Measurements from ENCODE around the gene UIMC1.
A peak's percentile ranks its signal among the peaks of the same experiment; 100 is the strongest.
"Not testable (repeated sequence)": the region's sequence is repeated elsewhere in the genome, so short reads cannot be mapped to it uniquely, and the experiment has no call there.

UIMC1 gene
- 53.9 to 59.0 (median 56.0) reads per million in 3 experiments for total RNA-seq

DNA sequence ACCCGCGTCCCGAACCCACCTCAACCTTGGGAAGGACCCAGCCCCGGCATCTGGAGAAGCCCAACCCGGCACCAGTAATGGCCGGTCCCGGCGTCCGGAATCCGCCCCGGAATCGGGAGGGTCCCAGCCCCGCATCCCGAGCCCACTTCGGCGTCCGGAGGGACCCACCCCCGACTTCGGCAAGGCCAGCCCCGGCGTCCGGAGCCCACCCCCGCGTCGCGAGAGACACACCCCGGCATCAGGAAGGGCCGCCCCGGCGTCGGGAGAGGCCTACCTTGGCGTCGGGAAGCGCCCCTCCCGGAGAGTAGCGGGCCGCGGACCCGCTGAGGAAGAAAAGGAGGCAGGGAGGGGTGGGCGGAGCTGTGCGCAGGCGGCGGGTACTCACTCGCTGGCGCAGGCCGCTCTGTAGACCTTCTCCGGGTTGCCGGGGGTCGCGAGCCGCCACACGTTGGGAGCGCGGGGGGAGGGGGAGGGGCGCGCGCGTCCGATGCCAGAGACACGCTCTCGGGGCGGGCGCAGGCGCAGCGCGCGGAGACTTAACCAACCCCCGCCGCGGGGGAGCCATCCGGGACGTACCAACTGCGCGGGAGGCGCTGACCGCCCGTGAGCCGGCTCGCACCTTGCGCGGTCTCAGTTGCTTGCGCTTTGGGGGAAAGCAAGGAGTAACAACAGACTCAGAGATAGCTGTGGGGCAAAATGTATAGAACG is at the start of gene UIMC1:
UIMC1 (minus strand) TSS at position 515 of the 708 bp plus-strand sequence. CDS start 24,164 bp downstream, outside the sequence.
- DNase-seq: peak; percentile 87

DNA sequence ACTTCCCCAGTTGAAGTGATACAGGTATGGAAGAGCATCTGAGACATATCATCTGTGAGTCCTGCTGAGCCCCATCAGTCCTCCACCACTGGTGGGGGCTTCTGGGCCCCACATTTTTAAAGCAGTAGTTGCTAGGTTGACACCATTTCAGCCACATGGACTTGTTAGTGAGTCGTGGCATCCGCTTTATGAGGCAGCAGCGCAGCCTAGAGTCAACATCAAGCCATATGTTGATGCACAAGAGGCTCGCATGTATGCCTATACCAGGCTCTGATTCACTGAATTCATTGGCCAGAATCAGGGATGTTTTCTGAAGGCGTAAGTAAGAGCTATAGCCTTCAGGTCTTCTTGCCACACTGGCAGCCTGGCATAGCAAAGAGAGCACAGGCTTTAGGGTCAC is 42.7 kb upstream of the UIMC1 start:
- no peak for DNase-seq

DNA sequence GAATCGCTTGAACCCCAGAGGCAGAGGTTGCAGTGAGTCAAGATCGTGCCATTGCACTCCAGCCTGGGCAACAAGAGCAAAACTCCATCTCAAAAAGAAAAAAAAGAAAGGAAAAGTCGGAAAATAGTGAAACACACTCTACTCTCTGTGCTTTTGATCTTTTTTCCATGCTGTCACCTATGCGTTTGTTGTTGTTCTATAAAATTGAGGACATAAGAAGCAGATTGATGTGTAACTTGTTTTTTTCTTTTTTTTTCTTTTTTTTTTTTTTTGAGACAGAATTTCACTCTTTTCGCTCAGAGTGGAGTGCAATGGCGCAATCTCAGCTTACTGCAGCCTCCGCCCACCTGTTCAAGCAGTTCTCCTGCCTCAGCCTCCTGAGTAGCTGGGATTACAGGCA is 42.0 kb upstream of the UIMC1 start:
- DNase-seq: not testable (repeated sequence)

DNA sequence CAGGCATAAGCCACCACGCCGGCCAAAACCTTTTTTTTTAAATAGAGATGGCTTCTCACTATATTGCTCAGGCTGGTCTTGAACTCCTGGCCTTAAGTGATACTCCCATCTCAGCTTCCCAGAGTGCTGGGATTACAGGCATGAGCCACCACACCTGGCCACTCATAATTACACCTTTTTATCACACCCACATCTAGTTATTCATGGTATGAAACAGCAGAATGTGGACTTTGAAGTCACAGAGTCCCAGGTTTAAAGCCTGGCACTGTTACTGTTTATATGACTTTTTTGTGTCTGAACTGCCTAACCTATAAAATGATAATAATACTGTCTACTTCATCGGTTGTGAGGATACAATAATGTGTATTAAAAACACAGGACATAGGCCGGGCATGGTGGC is 39.1 kb upstream of the UIMC1 start:
- no peak for DNase-seq

GRCh38 chr5:177044641-177045040 is 38.1 kb upstream of the UIMC1 start:
- DNase-seq: no peak

- no peak for DNase-seq
These were observed 37.4 kb upstream of the UIMC1 start for GRCh38 chr5:177043958-177044357.

- no peak for DNase-seq
These were observed 36.5 kb upstream of the UIMC1 start for GRCh38 chr5:177043114-177043513.

DNA sequence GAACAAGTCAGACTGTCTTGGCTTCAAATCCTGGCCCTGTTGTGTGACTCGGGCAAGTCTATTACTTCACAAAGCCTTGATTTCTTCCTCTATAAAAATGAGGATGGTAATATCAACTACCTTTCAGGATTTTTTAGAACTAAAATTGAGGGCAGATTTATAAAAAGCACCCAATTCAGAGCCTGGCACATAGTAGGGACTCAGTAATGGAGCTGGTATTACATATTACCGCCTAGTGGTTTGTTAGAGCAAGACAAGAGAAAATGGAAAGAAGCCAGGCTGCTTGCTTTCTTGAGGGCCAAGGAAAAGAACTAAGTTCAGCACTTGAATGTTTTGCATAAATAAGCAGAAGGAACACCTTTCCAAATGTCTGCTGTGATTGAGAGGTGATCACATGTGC is 35.4 kb upstream of the UIMC1 start:
- no peak for DNase-seq

- no peak for DNase-seq
These were observed 34.3 kb upstream of the UIMC1 start for GRCh38 chr5:177040814-177041420.

GRCh38 chr5:177036921-177037320 is 30.3 kb upstream of the UIMC1 start:
- no peak for DNase-seq

DNA sequence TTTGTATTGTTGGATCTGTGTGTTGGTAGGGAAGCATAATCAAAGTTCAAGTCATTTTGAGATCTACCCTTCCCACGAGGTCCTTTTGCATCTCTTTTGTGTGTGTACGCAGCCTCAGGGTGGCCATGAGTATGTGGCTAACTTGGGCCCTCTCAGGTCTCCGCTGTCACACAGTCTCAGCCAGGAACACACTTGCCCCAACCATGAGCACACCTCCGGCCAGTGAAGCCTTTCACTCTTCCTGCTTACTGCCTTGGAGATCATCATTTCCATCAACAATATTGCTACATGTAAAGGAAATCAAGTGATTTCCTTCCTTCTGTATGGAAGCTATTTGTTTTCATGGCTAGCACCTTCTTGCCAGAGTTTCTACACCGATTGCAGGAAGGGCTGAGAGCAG is 29.9 kb upstream of the UIMC1 start:
- no peak for DNase-seq

DNA sequence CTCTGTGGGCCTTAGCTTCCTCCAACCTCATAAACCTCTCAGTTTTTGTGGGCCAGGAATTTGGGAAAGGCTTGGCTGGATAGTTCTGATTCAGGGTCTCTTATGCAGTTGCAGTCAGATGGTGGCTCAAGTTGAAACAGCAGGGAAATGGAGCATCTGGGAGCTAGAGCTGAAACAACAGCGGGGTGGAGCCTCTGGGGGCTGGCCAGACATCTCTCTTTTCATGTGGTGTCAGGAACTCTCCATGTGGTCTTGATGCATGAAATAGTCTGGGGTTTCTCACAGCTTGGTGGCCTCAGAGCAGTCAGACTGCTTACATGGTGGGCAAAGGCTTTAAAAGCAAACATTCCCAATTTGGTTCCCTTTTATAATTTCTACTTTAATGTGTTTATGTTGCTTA is 29.4 kb upstream of the UIMC1 start:
- DNase-seq: no peak

DNA sequence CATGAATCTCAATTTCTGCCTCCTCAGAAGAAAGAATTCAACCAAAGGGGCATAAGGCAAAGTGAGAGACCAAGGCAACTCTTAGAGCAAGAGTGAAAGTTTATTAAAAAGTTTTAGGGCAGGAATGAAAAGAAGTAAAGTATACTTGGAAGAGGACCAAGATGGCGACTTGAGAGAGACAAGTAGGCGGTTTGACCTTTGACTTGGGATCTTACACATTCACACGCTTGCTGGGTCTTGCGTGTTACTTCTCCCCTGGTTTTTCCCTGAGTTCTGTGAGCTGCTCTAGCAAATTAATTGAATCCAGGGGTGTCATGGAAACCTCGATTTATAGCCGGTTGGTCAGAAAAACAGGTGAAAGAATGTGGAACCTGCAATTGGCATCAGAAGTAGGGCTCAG is 22.9 kb upstream of the UIMC1 start:
- DNase-seq: no peak

GRCh38 chr5:177027665-177028064 is 21.1 kb upstream of the UIMC1 start:
- no peak for DNase-seq

DNA sequence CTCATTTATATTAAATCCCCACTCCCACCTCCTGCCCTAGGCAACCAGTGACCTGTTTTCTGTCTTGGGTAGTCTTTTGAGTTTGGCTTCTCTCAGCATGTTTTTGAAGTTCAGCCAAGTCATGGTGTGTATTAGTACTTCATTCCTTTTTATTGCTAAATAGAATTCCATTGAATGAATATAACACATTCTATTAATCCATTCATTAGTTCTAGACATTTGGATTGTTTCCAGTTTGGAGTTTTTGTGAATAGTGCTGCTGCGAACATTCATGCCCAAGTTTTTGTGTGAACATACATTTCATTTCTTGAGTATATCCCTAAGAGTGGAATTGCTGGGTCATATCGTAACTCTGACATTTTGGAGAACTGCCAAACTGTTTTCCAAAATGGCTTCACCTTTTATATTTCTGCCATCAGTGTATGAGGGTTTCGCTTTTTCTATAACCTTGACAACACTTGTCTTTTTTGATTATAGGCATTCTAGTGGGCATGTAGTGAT is 18.6 kb upstream of the UIMC1 start:
- no peak for DNase-seq

DNA sequence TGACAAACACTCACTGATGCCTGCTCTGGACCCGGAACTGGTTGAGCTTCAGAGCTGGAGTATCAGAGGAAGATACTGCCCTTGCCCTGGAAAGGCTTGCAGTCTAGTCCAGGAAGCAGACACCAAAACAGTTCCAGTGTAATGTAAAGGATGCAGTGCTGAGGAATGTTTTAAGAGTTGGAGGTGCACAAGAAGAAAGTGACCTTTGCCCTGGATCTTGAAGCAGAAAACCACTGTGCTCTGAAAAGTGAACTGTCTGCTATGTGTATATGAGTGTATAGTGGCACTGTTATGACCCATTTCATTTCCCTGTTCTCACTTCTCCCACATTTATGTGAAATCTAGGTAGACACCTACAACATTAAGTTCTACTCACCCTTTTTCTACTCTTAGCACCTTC is 18.0 kb upstream of the UIMC1 start:
- no peak for DNase-seq

DNA sequence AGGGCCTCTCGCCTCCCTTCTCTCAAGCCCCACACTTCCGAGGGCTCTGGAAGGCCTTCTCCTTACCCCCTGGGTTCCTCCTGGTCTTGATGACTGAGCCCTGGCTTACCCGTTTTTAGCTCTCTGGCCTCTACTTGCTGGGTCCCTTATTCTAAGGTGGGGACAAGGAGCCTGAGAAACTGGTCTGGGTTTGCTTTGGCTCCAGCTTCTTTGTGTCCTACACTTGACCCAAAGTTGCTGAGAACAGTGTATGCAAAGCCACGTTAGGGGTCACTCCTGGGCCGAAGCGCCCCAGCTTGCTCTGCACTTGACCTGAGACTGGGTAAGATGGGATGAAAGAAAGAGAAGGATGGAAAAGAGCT is 16.7 kb upstream of the UIMC1 start:
- DNase-seq: peak; percentile 3

DNA sequence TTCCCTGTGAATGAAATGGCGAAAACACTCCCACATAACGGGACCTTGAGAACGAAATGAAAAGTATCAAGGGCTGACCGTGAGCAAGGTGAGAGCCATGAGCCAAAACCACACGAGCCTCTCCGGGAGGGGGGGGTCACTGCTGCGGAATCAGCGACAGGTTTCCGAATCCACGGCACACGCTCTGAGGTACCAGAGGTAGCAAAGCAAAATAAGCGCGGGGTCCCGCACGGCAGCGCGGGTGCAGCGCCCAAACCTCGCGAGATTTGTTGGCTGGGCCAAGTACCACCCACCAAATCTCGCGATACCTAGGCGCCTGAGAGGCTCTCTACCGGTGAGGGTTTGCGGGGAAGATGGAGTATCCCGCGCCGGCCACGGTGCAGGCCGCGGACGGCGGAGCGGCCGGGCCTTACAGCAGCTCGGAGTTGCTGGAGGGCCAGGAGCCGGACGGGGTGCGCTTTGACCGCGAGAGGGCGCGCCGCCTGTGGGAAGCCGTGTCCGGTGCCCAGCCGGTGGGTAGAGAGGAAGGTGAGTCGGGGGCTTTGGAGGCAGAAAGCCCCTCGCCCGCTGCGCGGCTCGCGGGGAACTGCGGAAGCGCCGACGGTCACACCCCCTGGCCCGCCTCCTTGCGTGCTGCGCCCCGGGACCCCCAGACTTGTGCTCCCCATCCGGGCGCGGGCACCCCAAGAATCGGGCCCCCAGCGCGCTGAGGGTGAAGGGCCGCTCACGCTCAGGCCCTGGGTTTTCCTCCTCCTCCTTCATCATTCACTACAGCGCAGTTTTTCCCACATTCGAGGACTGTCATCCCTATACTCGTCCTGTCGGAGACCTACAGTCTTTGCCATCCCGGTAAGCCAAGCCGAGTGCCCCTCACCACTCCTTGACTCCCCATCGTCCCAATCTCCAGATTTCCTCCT is 16.1 kb upstream of the UIMC1 start, which contains the start of gene ZNF346:
ZNF346 (plus strand) TSS at position 311 of the 917 bp plus-strand sequence; CDS start at position 354, 43 bp downstream.
- peak; percentile 89 for DNase-seq

DNA sequence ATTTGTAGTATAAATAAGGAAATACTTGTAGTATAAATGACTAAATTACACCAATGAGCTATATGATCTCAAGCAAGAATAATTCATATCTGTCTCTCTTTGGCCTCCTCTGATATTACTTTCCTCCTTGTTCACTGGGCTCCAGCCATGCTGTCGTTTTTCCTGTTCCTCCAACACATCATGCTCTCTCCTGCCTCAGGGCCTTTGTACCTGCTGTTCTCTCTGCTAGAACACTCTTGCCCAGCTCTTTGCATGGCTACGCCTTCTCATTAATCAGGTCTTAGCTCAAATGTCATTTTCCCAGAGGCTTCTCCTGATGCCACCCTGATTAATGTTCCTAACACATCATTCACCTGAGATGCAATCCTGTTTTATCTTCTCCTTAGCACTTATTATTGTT is 13.5 kb upstream of the UIMC1 start:
- no peak for DNase-seq

DNA sequence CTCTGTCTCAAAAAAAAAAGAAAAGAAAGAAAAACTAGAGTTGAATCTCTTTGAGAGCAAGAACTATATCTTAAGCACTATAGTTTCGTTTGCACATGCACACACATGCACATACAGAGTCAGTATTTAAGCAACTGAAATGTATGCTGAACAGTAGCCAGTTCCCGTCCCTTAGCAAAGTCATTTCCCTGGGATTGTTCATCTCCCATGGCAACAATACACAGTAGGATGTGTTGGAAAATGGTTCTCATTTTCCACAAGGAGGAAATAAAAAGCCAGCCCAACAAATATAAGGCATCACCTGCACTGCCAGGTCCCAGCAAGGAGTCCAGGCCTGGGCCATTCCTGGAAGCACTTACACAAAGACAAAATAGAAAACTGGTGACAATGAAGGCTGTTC is 11.8 kb upstream of the UIMC1 start:
- DNase-seq: no peak

DNA sequence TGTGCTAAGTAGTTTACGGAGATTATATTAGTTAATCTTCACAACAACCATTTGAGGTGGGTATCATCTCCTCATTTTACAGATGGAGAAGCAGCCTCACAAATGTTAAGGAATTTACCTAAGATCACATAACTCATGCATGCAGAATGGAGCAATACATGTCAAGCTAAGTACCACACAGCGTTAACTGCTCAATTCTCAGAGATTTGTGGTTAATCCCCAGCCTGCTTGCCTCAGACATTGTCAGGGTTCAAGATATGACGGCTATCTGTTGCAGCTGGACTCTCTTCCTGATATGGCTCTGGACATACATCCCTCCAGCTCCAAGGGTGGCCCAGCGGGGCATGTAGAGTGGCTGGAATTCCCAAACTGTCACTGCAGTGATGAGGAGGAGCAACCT is 8.6 kb upstream of the UIMC1 start:
- DNase-seq: no peak

DNA sequence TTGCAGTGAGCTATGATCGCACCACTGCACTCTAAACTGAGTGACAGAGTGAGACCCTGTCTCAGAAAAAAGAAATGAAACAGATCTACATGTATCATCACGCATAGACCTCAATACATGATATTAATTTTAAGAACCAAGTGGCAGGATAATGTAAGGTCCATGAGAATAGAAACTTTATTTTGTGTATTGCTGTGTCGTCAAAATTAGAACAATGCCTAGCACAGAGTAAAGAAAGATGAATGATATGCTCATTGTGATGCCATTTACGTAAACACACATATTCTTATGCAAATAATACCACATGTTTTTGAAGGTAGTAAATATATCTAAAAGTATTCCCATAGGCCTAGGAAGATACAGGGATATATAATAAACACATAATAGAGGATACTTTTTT is 3.6 kb upstream of the UIMC1 start:
- no peak for DNase-seq

DNA sequence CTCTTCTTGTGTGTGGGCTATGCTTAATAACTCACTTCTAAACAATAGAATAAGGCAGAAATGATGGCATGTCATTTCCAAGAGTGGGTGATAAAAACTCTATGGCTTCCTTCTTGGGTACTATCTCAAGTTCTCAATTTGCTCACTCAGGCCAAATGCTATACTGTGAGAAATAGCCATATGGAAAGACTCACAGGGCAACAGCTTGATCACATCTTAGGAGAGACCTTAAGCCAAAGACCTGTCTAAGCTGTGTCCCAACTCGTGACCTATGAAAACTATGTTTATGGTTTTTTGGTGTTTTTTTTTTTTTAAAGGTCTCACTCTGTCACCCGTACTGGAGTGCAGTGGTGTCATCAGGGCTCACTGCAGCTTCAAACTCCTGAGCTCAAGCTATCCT is 2.1 kb upstream of the UIMC1 start:
- DNase-seq: no peak

Data from central memory CD4-positive, alpha-beta T cell (primary cell).